Smooth muscle cell (in vitro differentiated cells): Measurements from ENCODE around the gene DEPDC7. TPM values are rescaled to one million over a fixed set of nuclear protein-coding genes. Genes with fewer than 3 reads are reported as not detected.

ENCODE experiments used
- DNase-seq: peaks from one replicate; lab custom pipeline; 2025; ENCODE audit not compliant: unreplicated experiment; lab: John Stamatoyannopoulos, UW
- H2AFZ ChIP-seq: fragments of 200-600 bp; sonication (generic); 2 replicates; pipeline ENCODE4 v1.6.0; 2016; ENCODE audit warnings: antibody characterized with exemption, low read depth, mild to moderate bottlenecking
- H3F3A ChIP-seq: fragments of 200-600 bp; sonication (generic); 2 replicates; pipeline ENCODE4 v1.6.0; 2017; ENCODE audit warnings: antibody characterized with exemption, low read depth
- H3K27ac ChIP-seq: fragments of 200-600 bp; sonication (generic); 2 replicates; pipeline ENCODE4 v1.5.1; 2016; ENCODE audit warnings: low read depth, mild to moderate bottlenecking
- H3K27me3 ChIP-seq: fragments of 200-600 bp; sonication (generic); 2 replicates; pipeline ENCODE4 v1.6.1; 2016; ENCODE audit warnings: low read depth, mild to moderate bottlenecking
- H3K36me3 ChIP-seq: fragments of 200-600 bp; sonication (generic); 2 replicates; pipeline ENCODE4 v1.5.1; 2016; ENCODE audit warnings: low read depth
- H3K4me1 ChIP-seq: fragments of 200-600 bp; sonication (generic); 2 replicates; pipeline ENCODE4 v1.5.1; 2016; ENCODE audit warnings: low read depth
- H3K4me2 ChIP-seq: fragments of 200-600 bp; sonication (generic); 2 replicates; pipeline ENCODE4 v1.6.0; 2016; ENCODE audit warnings: mild to moderate bottlenecking
- H3K4me3 ChIP-seq: fragments of 200-600 bp; sonication (generic); 2 replicates; pipeline ENCODE4 v1.5.1; 2016; ENCODE audit warnings: mild to moderate bottlenecking
- H3K79me2 ChIP-seq: fragments of 200-600 bp; sonication (generic); 2 replicates; pipeline ENCODE4 v1.6.0; 2016; ENCODE audit warnings: low read depth, mild to moderate bottlenecking
- H3K9ac ChIP-seq: fragments of 200-600 bp; sonication (generic); 2 replicates; pipeline ENCODE4 v1.6.0; 2016; ENCODE audit warnings: low read depth
- H3K9me3 ChIP-seq: fragments of 200-600 bp; sonication (generic); replicated peaks from 2 replicates; pipeline ENCODE4 v1.5.1; 2016; ENCODE audit warnings: low read depth
- H4K20me1 ChIP-seq: fragments of 200-600 bp; sonication (generic); 2 replicates; pipeline ENCODE4 v1.6.0; 2016; ENCODE audit warnings: low read depth
- WGBS: methylation state at CpG from one replicate; pipeline ENCODE4 v1.1.7; 2016; ENCODE audit warnings: low lambda C conversion rate; 5-methylcytosine and 5-hydroxymethylcytosine counted together
- polyA plus RNA-seq: library from polyadenylated mRNA; unstranded; fragments of >200 nt; fragmentation: Nextera tagmentation; extraction: Ambion mirVana; gene quantifications from 2 replicates; pipeline ENCODE4 v1.2.1, GENCODE V29; 2016
- total RNA-seq: library from RNA; depleted of rRNA; stranded (reverse); fragments of >200 nt; gene quantifications from 2 replicates; pipeline ENCODE4 v1.2.3, GENCODE V29; 2014
- TF ChIP-seq, protein P1 (sequence below): fragments of 200-600 bp; sonication (generic); IDR thresholded peaks from 2 replicates; pipeline ENCODE4 v1.5.1; 2017; ENCODE audit warnings: borderline replicate concordance, mild to moderate bottlenecking, antibody characterized with exemption; ENCODE audit not compliant: insufficient read depth, poor library complexity, severe bottlenecking

Gene DEPDC7
- total and polyA plus RNA-seq, 2 experiments from 2014 or later: 8.1 to 22.8 TPM

- peak overlapping the region; percentile 98 for H3K9ac ChIP-seq
- H3K27ac ChIP-seq: peak overlapping the region; percentile 99
- DNase-seq: no peak
- H3K4me2 ChIP-seq: peak overlapping the region; percentile 88
- H3K36me3 ChIP-seq: no peaks in the 10 kb centered on the region
- peak overlapping the region; percentile 100 for H3K4me3 ChIP-seq
- H3K4me1 ChIP-seq: peaks cover 14% of the 10 kb centered on the region
- TF ChIP-seq, protein P1, sequence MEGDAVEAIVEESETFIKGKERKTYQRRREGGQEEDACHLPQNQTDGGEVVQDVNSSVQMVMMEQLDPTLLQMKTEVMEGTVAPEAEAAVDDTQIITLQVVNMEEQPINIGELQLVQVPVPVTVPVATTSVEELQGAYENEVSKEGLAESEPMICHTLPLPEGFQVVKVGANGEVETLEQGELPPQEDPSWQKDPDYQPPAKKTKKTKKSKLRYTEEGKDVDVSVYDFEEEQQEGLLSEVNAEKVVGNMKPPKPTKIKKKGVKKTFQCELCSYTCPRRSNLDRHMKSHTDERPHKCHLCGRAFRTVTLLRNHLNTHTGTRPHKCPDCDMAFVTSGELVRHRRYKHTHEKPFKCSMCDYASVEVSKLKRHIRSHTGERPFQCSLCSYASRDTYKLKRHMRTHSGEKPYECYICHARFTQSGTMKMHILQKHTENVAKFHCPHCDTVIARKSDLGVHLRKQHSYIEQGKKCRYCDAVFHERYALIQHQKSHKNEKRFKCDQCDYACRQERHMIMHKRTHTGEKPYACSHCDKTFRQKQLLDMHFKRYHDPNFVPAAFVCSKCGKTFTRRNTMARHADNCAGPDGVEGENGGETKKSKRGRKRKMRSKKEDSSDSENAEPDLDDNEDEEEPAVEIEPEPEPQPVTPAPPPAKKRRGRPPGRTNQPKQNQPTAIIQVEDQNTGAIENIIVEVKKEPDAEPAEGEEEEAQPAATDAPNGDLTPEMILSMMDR: no peak
- no peaks in the 10 kb centered on the region for H3K9me3 ChIP-seq
- 9% methylated on average over 30 of the region's 30 CpGs for WGBS
- H3K79me2 ChIP-seq: peaks cover 7% of the 10 kb centered on the region
- H2AFZ ChIP-seq: peak overlapping the region; percentile 97
- no peaks in the 10 kb centered on the region for H3F3A ChIP-seq
- no peaks in the 10 kb centered on the region for H4K20me1 ChIP-seq
- no peaks in the 10 kb centered on the region for H3K27me3 ChIP-seq
Measured at GRCh38 chr11:33040033-33040861, 24.6 kb downstream of the DEPDC7 start.

- H2AFZ ChIP-seq: no peak overlapping the region
- no peaks in the 10 kb centered on the region for H3K9me3 ChIP-seq
- peak overlapping the region; percentile 99 for H3K27ac ChIP-seq
- no peak for DNase-seq
- no peaks in the 10 kb centered on the region for H3K36me3 ChIP-seq
- 77% methylated on average over 5 of the region's 5 CpGs for WGBS
- H4K20me1 ChIP-seq: no peaks in the 10 kb centered on the region
- peaks cover 14% of the 10 kb centered on the region for H3K4me1 ChIP-seq
- peak overlapping the region; percentile 98 for H3K9ac ChIP-seq
- TF ChIP-seq, protein P1: no peak
- peak overlapping the region; percentile 100 for H3K4me3 ChIP-seq
- no peaks in the 10 kb centered on the region for H3F3A ChIP-seq
- no peaks in the 10 kb centered on the region for H3K27me3 ChIP-seq
- peaks cover 7% of the 10 kb centered on the region for H3K79me2 ChIP-seq
- H3K4me2 ChIP-seq: peak overlapping the region; percentile 88
Measured at GRCh38 chr11:33040862-33041453, 25.3 kb downstream of the DEPDC7 start.

DNA sequence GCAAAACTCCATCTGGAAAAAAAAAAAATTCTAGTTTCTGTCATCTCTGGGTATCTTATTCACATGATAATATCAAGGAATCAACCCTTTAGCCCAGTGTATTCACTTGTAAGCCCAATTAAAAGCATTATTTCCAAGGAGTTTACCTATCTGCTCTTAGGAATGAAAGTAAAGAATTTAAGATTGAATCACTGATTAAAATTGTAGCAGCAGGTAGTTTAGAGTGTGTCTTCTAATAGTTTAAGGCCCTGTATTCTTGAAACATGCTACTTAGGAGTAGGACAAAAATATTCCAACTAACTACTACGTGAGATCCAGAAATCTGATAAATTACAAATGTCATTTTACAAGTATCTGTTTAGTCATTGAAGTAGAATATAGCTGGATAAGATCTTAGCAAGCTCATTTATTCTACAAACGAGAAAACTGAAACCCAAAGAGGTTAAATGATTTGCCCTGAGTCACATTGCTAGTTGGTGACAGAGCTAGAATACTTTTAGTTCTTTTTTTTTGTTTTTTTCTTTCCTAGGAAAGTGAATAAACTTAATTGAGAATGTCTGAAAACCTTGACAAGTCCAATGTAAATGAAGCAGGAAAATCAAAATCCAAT is 27.6 kb downstream of the DEPDC7 start:
- peak overlapping the region; percentile 81 for H3K27ac ChIP-seq
- H4K20me1 ChIP-seq: no peaks in the 10 kb centered on the region
- no peaks in the 10 kb centered on the region for H3K27me3 ChIP-seq
- no peaks in the 10 kb centered on the region for H3F3A ChIP-seq
- H3K9ac ChIP-seq: peak overlapping the region; percentile 43
- peaks cover 14% of the 10 kb centered on the region for H3K4me1 ChIP-seq
- peaks cover 7% of the 10 kb centered on the region for H3K79me2 ChIP-seq
- H2AFZ ChIP-seq: no peak overlapping the region
- DNase-seq: no peak
- H3K4me2 ChIP-seq: no peak overlapping the region
- WGBS: 73% methylated on average over 2 of the region's 2 CpGs
- TF ChIP-seq, protein P1: no peak
- H3K4me3 ChIP-seq: no peak overlapping the region
- H3K36me3 ChIP-seq: no peaks in the 10 kb centered on the region
- H3K9me3 ChIP-seq: no peaks in the 10 kb centered on the region
